Spleen (tissue), 11 donors: ENCODE data around the gene CHID1. TPM values are rescaled to one million over a fixed set of nuclear protein-coding genes. Genes with fewer than 3 reads are reported as not detected.

Experiments used
- DNase-seq: peaks from one replicate; pipeline ENCODE4 v3.0.0-alpha.2; 2020
- H3K27ac ChIP-seq, 8 donors: fragments of 200-600 bp; sonication (generic) in 7 of 8; 1 replicate in 4 of 8; 2 replicates in 4 of 8; pipeline versions ENCODE4 v1.5.0 to v1.8.0; 2016 to 2021; ENCODE audit warnings: inconsistent platforms in 4 of 8, mild to moderate bottlenecking in 4 of 8, moderate library complexity in 1 of 8
- H3K27me3 ChIP-seq, 7 donors: fragments of 200-600 bp; sonication (generic) in 6 of 7; replicated peaks in 1 of 7; 1 replicate in 4 of 7; 2 replicates in 3 of 7; pipeline versions ENCODE4 v1.5.0 to v1.8.0; 2016 to 2021; ENCODE audit warnings: inconsistent platforms in 3 of 7, mild to moderate bottlenecking in 1 of 7
- H3K36me3 ChIP-seq, 6 donors: fragments of 200-600 bp; sonication (generic) in 5 of 6; 1 replicate in 4 of 6; 2 replicates in 2 of 6; pipeline versions ENCODE4 v1.5.0 to v1.8.0; 2016 to 2021; ENCODE audit warnings: inconsistent platforms in 2 of 6
- H3K4me1 ChIP-seq, 6 donors: fragments of 200-600 bp; sonication (generic) in 5 of 6; 1 replicate in 3 of 6; 2 replicates in 3 of 6; pipeline versions ENCODE4 v1.5.0 to v1.8.0; 2016 to 2021; ENCODE audit warnings: inconsistent platforms in 3 of 6
- H3K4me3 ChIP-seq, 8 donors: fragments of 200-600 bp; sonication (generic) in 7 of 8; 1 replicate in 4 of 8; 2 replicates in 4 of 8; pipeline versions ENCODE4 v1.5.0 to v1.8.0; 2016 to 2021; ENCODE audit warnings: inconsistent platforms in 4 of 8, mild to moderate bottlenecking in 4 of 8, moderate library complexity in 2 of 8
- H3K9me3 ChIP-seq, 8 donors: fragments of 200-600 bp; sonication (generic) in 7 of 8; 1 replicate in 4 of 8; 2 replicates in 4 of 8; pipeline versions ENCODE4 v1.5.0 to v1.8.0; 2016 to 2021; ENCODE audit warnings: inconsistent platforms in 4 of 8
- CTCF ChIP-seq, 11 experiments: fragments of 200-600 bp in 7 of 11; fragments of 450-650 bp in 4 of 11; sonication (generic) in 4 of 11; IDR thresholded peaks in 8 of 11; conservative IDR thresholded peaks in 3 of 11; 1 replicate in 7 of 11; 2 replicates in 4 of 11; pipeline versions ENCODE4 v1.4.0 to v1.8.0; 2016 to 2021; ENCODE audit warnings: antibody characterized with exemption in 11 of 11, inconsistent platforms in 4 of 11, mild to moderate bottlenecking in 1 of 11
- POLR2A ChIP-seq, 3 donors: fragments of 450-650 bp; IDR thresholded peaks; one replicate each; pipeline ENCODE4 v1.5.1; 2017; ENCODE audit warnings: antibody characterized with exemption in 3 of 3, mild to moderate bottlenecking in 1 of 3
- POLR2AphosphoS5 ChIP-seq, 3 donors: sonication (generic); formaldehyde crosslinking; IDR thresholded peaks; one replicate each; pipeline ENCODE4 v1.5.1; 2017; ENCODE audit warnings: antibody characterized with exemption in 3 of 3
- WGBS, 5 donors: extraction: QIAGEN DNeasy Blood & Tissue Kit in 3 of 5; methylation state at CpG; one replicate each; pipeline versions ENCODE4 v1.1.5 to v1.1.7; 2013 to 2018; 5-methylcytosine and 5-hydroxymethylcytosine counted together
- intact Hi-C: fragments of 100-400 bp; cut with DNase I; formaldehyde crosslinking; loops from one replicate; pipeline ENCODE4 v1.15.0; 2023; ENCODE audit warnings: low total_unique reads
- polyA plus RNA-seq, 3 donors: library from polyadenylated mRNA; stranded (reverse); fragments of 200-250 nt; gene quantifications; one replicate each; pipeline ENCODE4 v1.2.1, GENCODE V29; 2013
- total RNA-seq, 7 donors: library from RNA; depleted of rRNA in 3 of 7; stranded (reverse); fragments of >200 nt in 3 of 7; fragmentation: NEBNext Ultra II Directional in 4 of 7; extraction: Animal tissue kit (Norgen Biotek cat#: 25700) in 4 of 7; gene quantifications; one replicate each; pipeline versions ENCODE4 v1.1.0 to v1.2.1, GENCODE V29; 2016 to 2021
- donor health status: healthy with polysubstance abuse.
- donor health status: DM: no; HTN: no; CAD: no; lungs with moderate emphysema.
- donor health status: DM: no; HTN: no; CAD: no.
- donor health status: Bipolar disorder and iron deficiency.
- donor health status: healthy.
- donor health status: DM: no; HTN: no; CAD: no.
- donor health status: DM: yes; HTN: yes; CAD: no.

Gene CHID1
- total and polyA plus RNA-seq, 10 donors: 37.2 to 218 (median 117) TPM

GRCh38 chr11:825366-826226 is 85.0 kb downstream of the CHID1 start:
- Histone ChIP-seq H3K27ac (peak overlapping the region in 3 of 8 donors; percentile 63 to 87 (median 86)), H3K4me1 (peaks cover 49 to 99% (median 78%) of the 10 kb centered on the region in 6 donors), H3K4me3 (no peak overlapping the region), H3K27me3 (peaks cover 0 to 40% (median 19%) of the 10 kb centered on the region in 7 donors), H3K36me3 (peaks cover 0 to 49% (median 34%) of the 10 kb centered on the region in 6 donors), H3K9me3 (no peaks in the 10 kb centered on the region)
- WGBS, 5 donors: 74 to 96% (median 82%) methylated on average over 7 to 12 of the region's 12 CpGs
- intact Hi-C loops: no loop called here
- TF ChIP-seq POLR2AphosphoS5 (IDR thresholded peaks at IDR 0.05) (peak; percentile 31 to 66 (median 39)), POLR2A (IDR thresholded peaks at IDR 0.05) (no peak)
- no peak for DNase-seq

- no peak overlapping the region for H3K27ac ChIP-seq
- TF ChIP-seq POLR2AphosphoS5 (IDR thresholded peaks at IDR 0.05) (no peak), POLR2A (IDR thresholded peaks at IDR 0.05) (no peak), CTCF (IDR thresholded peaks at IDR 0.05 in 8 of 11, conservative IDR thresholded peaks at IDR 0.05 in 3 of 11) (no peak)
- 85 to 89% (median 87%) methylated on average over 11 of the region's 11 CpGs for WGBS, 5 donors
- DNase-seq: no peak
- H3K36me3 ChIP-seq: peaks cover 0 to 49% (median 34%) of the 10 kb centered on the region in 6 donors
- intact Hi-C loops: no loop called here
- no peak overlapping the region for H3K4me3 ChIP-seq
- H3K9me3 ChIP-seq: no peaks in the 10 kb centered on the region
- H3K4me1 ChIP-seq: peaks cover 48 to 98% (median 77%) of the 10 kb centered on the region in 6 donors
- H3K27me3 ChIP-seq: peaks cover 0 to 33% (median 13%) of the 10 kb centered on the region in 7 donors
These were observed 85.7 kb downstream of the CHID1 start for GRCh38 chr11:824942-825341.

- Histone ChIP-seq H3K36me3 (peaks cover 0 to 49% (median 34%) of the 10 kb centered on the region in 6 donors), H3K9me3 (no peaks in the 10 kb centered on the region), H3K4me1 (peaks cover 42 to 93% (median 73%) of the 10 kb centered on the region in 6 donors), H3K4me3 (no peak overlapping the region), H3K27me3 (peaks cover 0 to 28% (median 7%) of the 10 kb centered on the region in 7 donors), H3K27ac (no peak overlapping the region)
- DNase-seq: peak; percentile 80
- intact Hi-C loops: no loop called here
- TF ChIP-seq POLR2AphosphoS5 (IDR thresholded peaks at IDR 0.05) (peak in 2 of 3 donors; percentile 6 to 22), POLR2A (IDR thresholded peaks at IDR 0.05) (no peak), CTCF (IDR thresholded peaks at IDR 0.05 in 8 of 11, conservative IDR thresholded peaks at IDR 0.05 in 3 of 11) (no peak)
- 86 to 96% (median 92%) methylated on average over 34 to 59 of the region's 59 CpGs for WGBS, 5 donors
These were observed 86.2 kb downstream of the CHID1 start for GRCh38 chr11:824292-824880.

GRCh38 chr11:823441-824291 is 86.9 kb downstream of the CHID1 start:
- Histone ChIP-seq H3K4me1 (peaks cover 35 to 91% (median 71%) of the 10 kb centered on the region in 6 donors), H3K36me3 (peaks cover 0 to 49% (median 34%) of the 10 kb centered on the region in 6 donors), H3K27me3 (peaks cover 0 to 20% (median 0%) of the 10 kb centered on the region in 7 donors), H3K27ac (no peak overlapping the region), H3K4me3 (no peak overlapping the region), H3K9me3 (no peaks in the 10 kb centered on the region)
- TF ChIP-seq POLR2A (IDR thresholded peaks at IDR 0.05) (no peak), CTCF (IDR thresholded peaks at IDR 0.05 in 8 of 11, conservative IDR thresholded peaks at IDR 0.05 in 3 of 11) (no peak), POLR2AphosphoS5 (IDR thresholded peaks at IDR 0.05) (peak in 2 of 3 donors; percentile 1 to 45)
- WGBS, 5 donors: 86 to 96% (median 93%) methylated on average over 34 to 53 of the region's 53 CpGs
- intact Hi-C loops: no loop called here
- peak; percentile 77 for DNase-seq
